ENCODE results near the gene CLEC9A. TPM values are rescaled to one million over a fixed set of nuclear protein-coding genes. Genes with fewer than 3 reads are reported as not detected.

Gene CLEC9A
- polyA plus RNA-seq, 1 donor from 2014 or later: not detected

GRCh38 chr12:10082117-10082874, 51.8 kb downstream of the CLEC9A start:
- Mint-ChIP-seq H3K36me3 (no peaks in the 10 kb centered on the region), H3K9me3 (peaks cover 5 to 13% (median 7%) of the 10 kb centered on the region in 3 donors), H3K4me1 (peaks cover 0 to 4% (median 0%) of the 10 kb centered on the region in 3 donors), H3K27ac (no peak overlapping the region), H3K4me3 (peak overlapping the region in 1 of 4 donors; percentile 25), H3K27me3 (peaks cover 12% of the 10 kb centered on the region)

- peak overlapping the region in 1 of 3 donors; percentile 32 for H3K27ac Mint-ChIP-seq
- H3K4me1 Mint-ChIP-seq: peaks cover 0 to 3% (median under 1%) of the 10 kb centered on the region in 3 donors
- no peak overlapping the region for H3K4me3 Mint-ChIP-seq
- H3K9me3 Mint-ChIP-seq: peaks cover 5 to 13% (median 7%) of the 10 kb centered on the region in 3 donors
- no peaks in the 10 kb centered on the region for H3K36me3 Mint-ChIP-seq
- H3K27me3 Mint-ChIP-seq: peaks cover 13% of the 10 kb centered on the region
Observed at GRCh38 chr12:10084733-10085132, 54.3 kb downstream of the CLEC9A start.

- H3K9me3 Mint-ChIP-seq: peaks cover 5 to 16% (median 7%) of the 10 kb centered on the region in 3 donors
- no peak overlapping the region for H3K4me3 Mint-ChIP-seq
- H3K36me3 Mint-ChIP-seq: no peaks in the 10 kb centered on the region
- peaks cover 0 to 6% (median 4%) of the 10 kb centered on the region in 3 donors for H3K4me1 Mint-ChIP-seq
- H3K27me3 Mint-ChIP-seq: peaks cover 13% of the 10 kb centered on the region
- no peak overlapping the region for H3K27ac Mint-ChIP-seq
Observed at GRCh38 chr12:10086387-10086786, 55.9 kb downstream of the CLEC9A start.

GRCh38 chr12:10088031-10088430, 57.5 kb downstream of the CLEC9A start:
- Mint-ChIP-seq H3K4me3 (no peak overlapping the region), H3K9me3 (peaks cover 5 to 10% (median 7%) of the 10 kb centered on the region in 3 donors), H3K4me1 (peaks cover 0 to 6% (median 4%) of the 10 kb centered on the region in 3 donors), H3K36me3 (no peaks in the 10 kb centered on the region), H3K27ac (no peak overlapping the region), H3K27me3 (peaks cover 4% of the 10 kb centered on the region)

GRCh38 chr12:10088955-10089900, 58.7 kb downstream of the CLEC9A start:
- Mint-ChIP-seq H3K4me3 (no peak overlapping the region), H3K27ac (no peak overlapping the region), H3K36me3 (no peaks in the 10 kb centered on the region), H3K27me3 (peaks cover 4% of the 10 kb centered on the region), H3K4me1 (peaks cover 0 to 6% (median 4%) of the 10 kb centered on the region in 3 donors), H3K9me3 (peaks cover 3 to 6% (median 5%) of the 10 kb centered on the region in 3 donors)

- Mint-ChIP-seq H3K27ac (no peak overlapping the region), H3K9me3 (peaks cover 0 to 3% (median 0%) of the 10 kb centered on the region in 3 donors), H3K27me3 (peaks cover 3% of the 10 kb centered on the region), H3K4me1 (peaks cover 0 to 3% (median 2%) of the 10 kb centered on the region in 3 donors), H3K36me3 (no peaks in the 10 kb centered on the region), H3K4me3 (no peak overlapping the region)
Observed at GRCh38 chr12:10094646-10095395, 64.3 kb downstream of the CLEC9A start.

- H3K9me3 Mint-ChIP-seq: peaks cover 0 to under 1% (median 0%) of the 10 kb centered on the region in 3 donors
- H3K36me3 Mint-ChIP-seq: no peaks in the 10 kb centered on the region
- no peaks in the 10 kb centered on the region for H3K4me1 Mint-ChIP-seq
- peaks cover 3% of the 10 kb centered on the region for H3K27me3 Mint-ChIP-seq
- no peak overlapping the region for H3K4me3 Mint-ChIP-seq
- no peak overlapping the region for H3K27ac Mint-ChIP-seq
Observed at GRCh38 chr12:10095971-10096370, 65.5 kb downstream of the CLEC9A start.

- Mint-ChIP-seq H3K4me3 (no peak overlapping the region), H3K27me3 (peaks cover 3% of the 10 kb centered on the region), H3K9me3 (peaks cover 0 to 2% (median 0%) of the 10 kb centered on the region in 3 donors), H3K36me3 (no peaks in the 10 kb centered on the region), H3K4me1 (no peaks in the 10 kb centered on the region), H3K27ac (no peak overlapping the region)
Observed at GRCh38 chr12:10097521-10097920, 67.0 kb downstream of the CLEC9A start.

GRCh38 chr12:10098791-10099190, 68.3 kb downstream of the CLEC9A start, which contains the start of gene CLEC1A:
CLEC1A (minus strand) TSS chr12:10098985; CDS start chr12:10098922, 63 bp downstream.
- Mint-ChIP-seq H3K27me3 (peaks cover 7% of the 10 kb centered on the region), H3K9me3 (peaks cover 2 to 6% (median 4%) of the 10 kb centered on the region in 3 donors), H3K27ac (no peak within 1 kb of the TSS), H3K4me1 (no peaks in the 10 kb centered on the region), H3K36me3 (peaks cover 2% of the 10 kb centered on the region), H3K4me3 (no peak within 1 kb of the TSS)

GRCh38 chr12:10101042-10101579, 70.6 kb downstream of the CLEC9A start:
- Mint-ChIP-seq H3K4me3 (no peak overlapping the region), H3K4me1 (no peaks in the 10 kb centered on the region), H3K27me3 (peaks cover 14% of the 10 kb centered on the region), H3K9me3 (peaks cover 3 to 6% (median 4%) of the 10 kb centered on the region in 3 donors), H3K27ac (no peak overlapping the region), H3K36me3 (peaks cover 2% of the 10 kb centered on the region)

- H3K4me1 Mint-ChIP-seq: no peaks in the 10 kb centered on the region
- peaks cover 3 to 6% (median 4%) of the 10 kb centered on the region in 3 donors for H3K9me3 Mint-ChIP-seq
- peaks cover 15% of the 10 kb centered on the region for H3K27me3 Mint-ChIP-seq
- H3K27ac Mint-ChIP-seq: no peak overlapping the region
- no peak overlapping the region for H3K4me3 Mint-ChIP-seq
- peaks cover 2% of the 10 kb centered on the region for H3K36me3 Mint-ChIP-seq
Observed at GRCh38 chr12:10101648-10102220, 71.3 kb downstream of the CLEC9A start.

GRCh38 chr12:10102322-10102721, 71.8 kb downstream of the CLEC9A start:
- H3K9me3 Mint-ChIP-seq: peaks cover 3 to 8% (median 4%) of the 10 kb centered on the region in 3 donors
- no peak overlapping the region for H3K4me3 Mint-ChIP-seq
- peaks cover 2% of the 10 kb centered on the region for H3K36me3 Mint-ChIP-seq
- H3K27me3 Mint-ChIP-seq: peaks cover 15% of the 10 kb centered on the region
- H3K4me1 Mint-ChIP-seq: no peaks in the 10 kb centered on the region
- no peak overlapping the region for H3K27ac Mint-ChIP-seq

- Mint-ChIP-seq H3K4me3 (no peak overlapping the region), H3K4me1 (no peaks in the 10 kb centered on the region), H3K36me3 (no peaks in the 10 kb centered on the region), H3K9me3 (peaks cover 0 to 4% (median 2%) of the 10 kb centered on the region in 3 donors), H3K27me3 (peaks cover 6% of the 10 kb centered on the region), H3K27ac (no peak overlapping the region)
Observed at GRCh38 chr12:10110256-10110844, 79.9 kb downstream of the CLEC9A start.
